HG02759 (cell line): ENCODE results near the gene GPR155.
"Not testable (repeated sequence)": the region's sequence is repeated elsewhere in the genome, so short reads cannot be mapped to it uniquely, and the experiment has no call there.

Experiments
- ATAC-seq: cut with Tn5 transposase; IDR thresholded peaks from one replicate; pipeline ENCODE4 v1.9.1; 2021; ENCODE audit warnings: mild to moderate bottlenecking, moderate library complexity; ENCODE audit not compliant: unreplicated experiment

GPR155 gene

GRCh38 chr2:174491947-174492346 lies 5.1 kb upstream of the GPR155 start:
- ATAC-seq = no peak

- ATAC-seq = no peak
Measured at GRCh38 chr2:174490051-174490450, 3.2 kb upstream of the GPR155 start.

GRCh38 chr2:174489520-174489919 lies 2.7 kb upstream of the GPR155 start:
- ATAC-seq = not testable (repeated sequence)

- no peak for ATAC-seq
Measured at GRCh38 chr2:174487820-174488162, 962 bp upstream of the GPR155 start.

DNA sequence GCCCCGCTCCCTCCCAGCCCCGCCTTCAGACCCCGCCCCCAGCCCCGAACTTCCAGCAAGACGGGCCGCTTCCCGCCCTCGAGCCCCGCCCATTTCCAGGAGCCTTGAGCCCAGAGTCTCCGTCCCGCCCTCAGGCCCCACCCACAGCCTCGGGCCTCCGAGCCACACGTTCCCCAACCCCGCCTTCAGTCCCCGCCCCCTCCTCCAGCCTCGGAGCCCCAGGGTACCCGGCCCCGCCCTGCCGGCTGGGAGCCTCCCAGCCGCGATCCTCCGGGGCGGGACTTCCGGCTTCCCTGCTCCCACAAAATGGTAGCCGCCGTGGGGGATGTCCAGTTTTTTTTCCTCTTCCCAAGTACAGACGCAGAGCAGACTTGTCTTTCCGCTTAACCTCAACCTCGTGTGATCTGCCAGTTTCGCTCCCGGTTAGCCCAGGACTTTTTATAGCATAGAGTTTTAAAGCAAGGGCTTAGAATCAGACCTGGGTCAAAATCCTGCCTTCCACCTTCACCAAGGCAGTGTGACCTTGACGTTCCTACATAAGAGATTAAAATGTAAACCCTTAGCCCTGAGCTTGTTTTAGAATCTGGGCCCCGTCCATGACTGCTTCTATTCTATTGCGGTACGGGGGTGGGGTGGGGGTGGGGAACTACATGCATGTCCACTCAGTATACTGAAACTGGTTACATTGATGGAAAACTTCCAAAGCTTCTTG lies 435 bp upstream of the GPR155 start:
- peak; percentile 92 for ATAC-seq

GRCh38 chr2:174485788-174486562 lies 854 bp downstream of the GPR155 start:
- peak; percentile 25 for ATAC-seq

DNA sequence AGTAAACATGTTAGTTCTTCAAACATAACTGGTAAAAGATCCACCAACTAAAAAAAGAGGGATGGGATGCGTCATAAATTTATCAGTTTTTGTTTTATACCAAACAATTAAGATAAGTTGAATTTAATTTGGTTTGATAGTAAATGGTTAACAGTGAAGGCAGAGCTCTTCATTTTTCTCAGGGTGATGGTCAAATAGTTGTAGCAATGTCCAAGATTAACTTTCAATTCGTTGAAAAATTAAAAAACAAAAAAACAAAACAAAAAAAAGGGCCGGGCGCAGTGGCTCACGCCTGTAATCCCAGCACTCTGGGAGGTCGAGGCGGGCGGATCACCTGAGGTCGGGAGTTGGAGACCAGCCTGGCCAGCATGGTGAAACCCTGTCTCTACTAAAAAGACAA lies 1.8 kb downstream of the GPR155 start:
- ATAC-seq = not testable (repeated sequence)

DNA sequence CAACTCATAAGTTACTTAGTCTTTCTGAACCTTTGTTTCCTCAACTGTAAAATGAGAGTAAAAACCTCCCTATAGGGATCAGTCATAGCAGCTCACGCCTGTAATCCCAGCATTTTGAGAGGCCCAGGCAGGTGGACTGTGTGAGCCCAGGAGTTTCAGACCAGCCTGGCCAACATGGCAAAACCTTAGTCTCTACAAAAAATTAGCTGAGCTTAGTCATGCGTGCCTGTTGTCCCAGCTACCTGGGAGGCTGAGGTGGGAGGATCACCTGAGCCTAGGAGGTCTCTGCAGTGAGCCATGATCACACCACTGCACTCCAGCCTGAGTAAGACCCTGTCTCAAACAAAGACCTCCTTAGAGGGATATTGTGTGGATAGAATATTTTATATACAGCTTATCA lies 2.3 kb downstream of the GPR155 start:
- ATAC-seq = no peak

GRCh38 chr2:174482854-174483253 lies 4.0 kb downstream of the GPR155 start:
- no peak for ATAC-seq

GRCh38 chr2:174477759-174478158 lies 9.1 kb downstream of the GPR155 start:
- ATAC-seq = no peak

DNA sequence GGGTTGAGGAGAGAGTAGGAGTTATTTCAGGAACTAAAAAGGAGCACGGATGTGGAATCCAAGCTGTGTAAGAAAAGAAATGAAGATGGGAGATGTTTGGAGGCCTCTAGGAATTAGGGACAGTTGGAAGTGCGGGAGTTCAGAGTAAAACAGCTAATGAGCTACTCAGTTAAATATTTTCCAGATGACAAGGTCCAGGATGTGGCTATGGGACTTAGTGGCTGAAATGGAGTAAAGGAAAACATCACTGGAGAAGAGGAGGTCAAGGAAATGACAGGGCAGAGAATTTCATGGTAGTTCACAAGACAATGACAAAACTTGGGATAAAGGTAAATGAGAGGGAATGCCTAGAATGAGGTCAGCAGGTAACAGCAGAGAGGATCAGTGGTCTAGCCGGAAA lies 13.0 kb downstream of the GPR155 start:
- ATAC-seq = no peak

DNA sequence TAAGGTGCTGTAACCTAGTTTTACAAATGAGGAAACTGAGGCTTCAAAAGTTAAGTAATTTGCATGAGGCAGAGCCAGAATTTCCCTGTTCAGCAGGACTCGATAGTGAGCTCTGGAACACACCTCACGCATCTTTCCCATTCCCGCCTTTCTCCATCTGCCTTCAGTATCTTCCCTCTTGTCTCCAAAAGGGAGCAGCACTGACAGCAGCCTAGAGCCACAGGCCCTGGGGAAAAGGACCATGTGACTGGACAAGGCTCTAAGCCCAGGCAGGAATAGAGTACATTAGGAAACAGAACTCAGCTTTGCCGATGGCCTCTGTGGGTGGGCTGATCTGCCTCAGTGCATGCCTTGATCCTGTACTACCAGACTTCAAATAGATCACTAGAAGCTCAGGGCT lies 21.5 kb downstream of the GPR155 start:
- no peak for ATAC-seq

DNA sequence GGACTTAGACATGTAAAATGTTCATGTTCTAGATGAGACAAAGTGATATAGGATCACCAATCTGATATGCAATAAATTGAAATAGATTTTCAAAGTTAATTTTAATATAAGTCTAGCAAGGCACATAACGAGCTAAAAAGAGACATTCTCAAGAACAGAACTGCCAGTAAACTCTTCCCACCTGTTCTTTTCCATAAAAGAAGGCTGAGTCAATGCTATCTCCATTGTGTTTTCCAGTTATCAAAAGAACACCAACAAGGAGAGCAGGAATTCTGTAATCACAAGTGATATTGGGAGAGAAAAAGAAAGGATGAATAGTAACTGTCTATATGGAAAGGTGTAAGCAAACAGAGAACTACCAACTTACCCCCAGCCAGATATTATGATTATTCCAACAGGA lies 25.6 kb downstream of the GPR155 start:
- no peak for ATAC-seq

GRCh38 chr2:174454566-174454965 lies 32.3 kb downstream of the GPR155 start:
- no peak for ATAC-seq

- ATAC-seq = no peak
Measured at GRCh38 chr2:174450021-174450816, 36.6 kb downstream of the GPR155 start.

DNA sequence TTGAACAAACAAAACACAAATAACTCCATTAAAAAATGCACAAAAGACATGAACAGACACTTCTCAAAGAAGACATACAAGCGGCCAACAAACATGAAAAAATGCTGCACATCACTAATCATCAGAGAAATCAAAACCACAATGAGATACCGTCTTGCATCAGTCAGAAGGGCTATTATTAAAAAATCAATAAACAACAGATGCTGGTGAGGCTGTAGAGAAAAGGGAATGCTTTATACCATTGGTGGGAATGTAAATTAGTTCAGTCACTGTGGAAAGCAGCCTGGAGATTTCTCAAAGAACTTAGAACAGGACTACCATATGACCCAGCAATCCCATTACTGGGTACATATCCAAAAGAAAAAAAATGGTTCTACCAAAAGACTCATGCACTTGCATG lies 37.8 kb downstream of the GPR155 start:
- ATAC-seq = no peak

- no peak for ATAC-seq
Measured at GRCh38 chr2:174446531-174446930, 40.3 kb downstream of the GPR155 start.

- no peak for ATAC-seq
Measured at GRCh38 chr2:174445248-174445647, 41.6 kb downstream of the GPR155 start.

GRCh38 chr2:174444761-174445160 lies 42.1 kb downstream of the GPR155 start:
- no peak for ATAC-seq

- no peak for ATAC-seq
Measured at GRCh38 chr2:174442546-174443510, 44.0 kb downstream of the GPR155 start.

- ATAC-seq = no peak
Measured at GRCh38 chr2:174439950-174440349, 46.9 kb downstream of the GPR155 start.
